Stimulated activated CD8-positive, alpha-beta memory T cell treated with anti-CD3 and anti-CD28 coated beads, Interleukin-4, amount 100 ng/mL, for 1 hour (primary cell): Measurements from ENCODE around the gene ANLN.

Source experiments
- DNase-seq, 2 donors: peaks; one replicate each; pipeline ENCODE4 v3.0.0-alpha.2; 2020; ENCODE audit warnings: low read depth in 2 of 2, low spot score in 1 of 2

The ANLN gene

GRCh38 chr7:36497775-36498174 is 108.1 kb downstream of the ANLN start:
- no peak for DNase-seq
